Hematopoietic multipotent progenitor cell treated with erythropoietin and hydrocortisone succinate and interleukin-3 and kit ligand, for 15 days (in vitro differentiated cells): ENCODE data around the gene XK.

Experiments used
- DNase-seq: peaks from one replicate; pipeline ENCODE4 v3.0.0-alpha.2; 2015; ENCODE audit warnings: low spot score

Gene XK

GRCh38 chrX:37679230-37679629 is 6.4 kb upstream of the XK start:
- no peak for DNase-seq

GRCh38 chrX:37679888-37680287 is 5.7 kb upstream of the XK start:
- DNase-seq, result peak; percentile 61

GRCh38 chrX:37684426-37684825 is 1.2 kb upstream of the XK start:
- DNase-seq, result no peak

- peak; percentile 20 for DNase-seq
These were observed 618 bp upstream of the XK start for GRCh38 chrX:37684973-37685372.

- DNase-seq, result peak; percentile 31
These were observed 891 bp downstream of the XK start for GRCh38 chrX:37686369-37686995.

- peak; percentile 55 for DNase-seq
These were observed 1.4 kb downstream of the XK start for GRCh38 chrX:37686996-37687395.

GRCh38 chrX:37690119-37690518 is 4.5 kb downstream of the XK start:
- DNase-seq, result peak; percentile 62

GRCh38 chrX:37692918-37693317 is 7.3 kb downstream of the XK start:
- no peak for DNase-seq

GRCh38 chrX:37697169-37697760 is 11.7 kb downstream of the XK start:
- no peak for DNase-seq

- DNase-seq, result no peak
These were observed 16.0 kb downstream of the XK start for GRCh38 chrX:37701588-37701987.

- no peak for DNase-seq
These were observed 26.4 kb downstream of the XK start for GRCh38 chrX:37711991-37712390.

- DNase-seq, result no peak
These were observed 26.9 kb downstream of the XK start for GRCh38 chrX:37712458-37712857.

- no peak for DNase-seq
These were observed 28.9 kb downstream of the XK start for GRCh38 chrX:37714479-37714878.

GRCh38 chrX:37716602-37717001 is 31.0 kb downstream of the XK start:
- DNase-seq, result peak; percentile 75

GRCh38 chrX:37717708-37718107 is 32.1 kb downstream of the XK start:
- DNase-seq, result peak; percentile 25

GRCh38 chrX:37722595-37722994 is 37.0 kb downstream of the XK start:
- DNase-seq, result no peak

GRCh38 chrX:37726346-37726745 is 40.8 kb downstream of the XK start:
- DNase-seq, result no peak

GRCh38 chrX:37745354-37745753 is 59.8 kb downstream of the XK start:
- peak; percentile 72 for DNase-seq

GRCh38 chrX:37745835-37746217 is 60.2 kb downstream of the XK start:
- DNase-seq, result no peak

GRCh38 chrX:37746218-37746941 is 60.8 kb downstream of the XK start:
- no peak for DNase-seq

- DNase-seq, result no peak
These were observed 61.4 kb downstream of the XK start for GRCh38 chrX:37746951-37747350.

- no peak for DNase-seq
These were observed 66.7 kb downstream of the XK start for GRCh38 chrX:37752281-37752680.

GRCh38 chrX:37752936-37753335 is 67.3 kb downstream of the XK start:
- no peak for DNase-seq

- DNase-seq, result no peak
These were observed 67.8 kb downstream of the XK start for GRCh38 chrX:37753384-37753783.
